ENCODE data around the gene NCS1.

DNA sequence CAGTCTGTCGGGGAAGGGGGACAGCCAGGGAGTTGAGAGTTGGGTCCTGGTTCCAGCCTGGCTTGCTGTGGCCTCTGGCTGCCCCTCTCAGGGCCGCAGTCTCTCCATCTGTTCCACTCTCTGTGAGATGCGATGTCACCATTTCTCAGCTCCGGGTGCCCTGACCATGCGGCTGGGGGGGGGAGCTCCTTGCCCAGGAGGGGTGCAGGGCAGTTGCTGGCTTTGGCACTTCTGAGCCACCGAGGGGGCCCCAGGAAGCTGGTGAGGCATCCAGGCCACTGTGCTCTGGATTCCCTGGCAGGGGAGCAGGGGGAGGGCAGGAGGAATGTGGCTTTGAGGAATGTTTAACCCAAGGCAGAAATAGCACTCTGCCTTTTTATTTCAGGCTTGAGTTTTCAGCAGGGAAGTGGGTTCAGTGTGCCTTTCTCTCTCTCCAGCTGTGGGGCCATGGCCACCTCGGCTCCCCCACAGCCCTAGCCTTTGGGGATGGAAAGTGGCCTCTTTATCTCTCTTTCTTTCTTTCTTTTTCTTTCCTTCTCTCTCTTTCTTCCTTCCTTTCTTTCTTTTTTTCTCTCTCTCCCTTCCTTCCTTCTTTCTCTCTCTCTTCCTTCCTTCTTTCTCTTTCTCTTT, 11.0 kb downstream of the NCS1 start:
- TF ChIP-seq, protein P1, sequence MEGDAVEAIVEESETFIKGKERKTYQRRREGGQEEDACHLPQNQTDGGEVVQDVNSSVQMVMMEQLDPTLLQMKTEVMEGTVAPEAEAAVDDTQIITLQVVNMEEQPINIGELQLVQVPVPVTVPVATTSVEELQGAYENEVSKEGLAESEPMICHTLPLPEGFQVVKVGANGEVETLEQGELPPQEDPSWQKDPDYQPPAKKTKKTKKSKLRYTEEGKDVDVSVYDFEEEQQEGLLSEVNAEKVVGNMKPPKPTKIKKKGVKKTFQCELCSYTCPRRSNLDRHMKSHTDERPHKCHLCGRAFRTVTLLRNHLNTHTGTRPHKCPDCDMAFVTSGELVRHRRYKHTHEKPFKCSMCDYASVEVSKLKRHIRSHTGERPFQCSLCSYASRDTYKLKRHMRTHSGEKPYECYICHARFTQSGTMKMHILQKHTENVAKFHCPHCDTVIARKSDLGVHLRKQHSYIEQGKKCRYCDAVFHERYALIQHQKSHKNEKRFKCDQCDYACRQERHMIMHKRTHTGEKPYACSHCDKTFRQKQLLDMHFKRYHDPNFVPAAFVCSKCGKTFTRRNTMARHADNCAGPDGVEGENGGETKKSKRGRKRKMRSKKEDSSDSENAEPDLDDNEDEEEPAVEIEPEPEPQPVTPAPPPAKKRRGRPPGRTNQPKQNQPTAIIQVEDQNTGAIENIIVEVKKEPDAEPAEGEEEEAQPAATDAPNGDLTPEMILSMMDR (IDR thresholded peaks at IDR 0.05; ENCODE audit: control extremely low read depth in 1 of 3, insufficient read depth in 1 of 3, low read depth in 1 of 3, low read length in 3 of 3) = no peak
- TF ChIP-seq POLR2A (IDR thresholded peaks at IDR 0.05; ENCODE audit: control extremely low read depth in 1 of 2, low read depth in 2 of 2, low read length in 2 of 2) (no peak), TAF1 (IDR thresholded peaks at IDR 0.05; ENCODE audit: low read depth, low read length) (no peak), SP2 (IDR thresholded peaks at IDR 0.05; ENCODE audit: low read length) (no peak), CREB1 (IDR thresholded peaks at IDR 0.05) (no peak), EP300 (IDR thresholded peaks at IDR 0.05; ENCODE audit: borderline replicate concordance in 1 of 2, low read depth in 2 of 2, low read length in 2 of 2) (no peak), SP1 (IDR thresholded peaks at IDR 0.05; ENCODE audit: low read depth, low read length) (no peak), HDAC2 (IDR thresholded peaks at IDR 0.05; ENCODE audit: borderline replicate concordance in 1 of 2, low read depth in 2 of 2, low read length in 2 of 2) (0 out of 4 replicates have a peak, but pooled peaks of 1 of the 2 experiments have one; percentile 15)
- TF ChIP-seq, protein P2, sequence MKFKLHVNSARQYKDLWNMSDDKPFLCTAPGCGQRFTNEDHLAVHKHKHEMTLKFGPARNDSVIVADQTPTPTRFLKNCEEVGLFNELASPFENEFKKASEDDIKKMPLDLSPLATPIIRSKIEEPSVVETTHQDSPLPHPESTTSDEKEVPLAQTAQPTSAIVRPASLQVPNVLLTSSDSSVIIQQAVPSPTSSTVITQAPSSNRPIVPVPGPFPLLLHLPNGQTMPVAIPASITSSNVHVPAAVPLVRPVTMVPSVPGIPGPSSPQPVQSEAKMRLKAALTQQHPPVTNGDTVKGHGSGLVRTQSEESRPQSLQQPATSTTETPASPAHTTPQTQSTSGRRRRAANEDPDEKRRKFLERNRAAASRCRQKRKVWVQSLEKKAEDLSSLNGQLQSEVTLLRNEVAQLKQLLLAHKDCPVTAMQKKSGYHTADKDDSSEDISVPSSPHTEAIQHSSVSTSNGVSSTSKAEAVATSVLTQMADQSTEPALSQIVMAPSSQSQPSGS (IDR thresholded peaks at IDR 0.05; ENCODE audit: low read length) = no peak

Data from H1 (cell line).